HepG2 (cell line): ENCODE data around the gene SLC25A45. TPM values are rescaled to one million over a fixed set of nuclear protein-coding genes. Genes with fewer than 3 reads are reported as not detected.
A peak's percentile ranks its signal among the peaks of the same experiment; 100 is the strongest.

ENCODE experiments used
- ATAC-seq: fragments of 200-7000 bp; cut with Tn5 transposase; 3 replicates; pipeline ENCODE4 v1.9.1; 2020; ENCODE audit warnings: mild to moderate bottlenecking, moderate library complexity
- Bru-seq: library from RNA; stranded (reverse); fragments of 400-500 nt; gene quantifications from one replicate; lab custom pipeline; 2021; lab: Mats Ljungman, UMichigan
- BruChase-seq, 2 experiments: library from RNA; stranded (reverse); fragments of 400-500 nt; gene quantifications; one replicate each; lab custom pipeline; 2021; lab: Mats Ljungman, UMichigan
- BruUV-seq: library from RNA; stranded (reverse); fragments of 400-500 nt; replicated peaks from 2 replicates; lab custom pipeline; 2021; lab: Mats Ljungman, UMichigan
- CTCF ChIA-PET: fragments of 300-600 bp; formaldehyde crosslinking; extraction: SDS; loops from one replicate; lab custom pipeline; 2021; ENCODE audit warnings: low total read pairs, inconsistent platforms, low intra/inter-chr PET ratio; lab: Yijun Ruan, JAX
- POLR2A ChIA-PET: fragments of 350-600 bp; sonication (Branson Sonifier 250); formaldehyde crosslinking; loops from one replicate; lab custom pipeline; 2020; ENCODE audit warnings: antibody characterized with exemption, inconsistent platforms; lab: Yijun Ruan, JAX
- DNase-seq: peaks from one replicate; pipeline ENCODE4 v3.0.0-alpha.2; 2015; ENCODE audit warnings: low spot score
- FAIRE-seq: peaks from 3 replicates; lab custom pipeline; 2011; peaks lifted over from hg19 to GRCh38; lab: Jason Lieb, UNC
- H2AFZ ChIP-seq: one replicate; pipeline ENCODE4 v1.6.1; 2011; ENCODE audit warnings: low read length, inconsistent platforms
- H3K27ac ChIP-seq: fragments of 300-600 bp; 3 replicates; pipeline ENCODE4 v1.8.0; 2011; ENCODE audit warnings: mixed run types, mild to moderate bottlenecking, mixed read lengths, low read length, inconsistent platforms; ENCODE audit not compliant: insufficient read depth; ENCODE audit errors: extremely low read length
- H3K27me3 ChIP-seq, 2 experiments: fragments of 200-600 bp in 1 of 2; 2 replicates in 1 of 2; 3 replicates in 1 of 2; pipeline versions ENCODE4 v1.6.0 to v1.8.0; 2011; ENCODE audit warnings: low read length in 2 of 2, mild to moderate bottlenecking in 2 of 2, moderate library complexity in 2 of 2, inconsistent platforms in 1 of 2; ENCODE audit not compliant: insufficient read depth in 2 of 2, control insufficient read depth in 1 of 2
- H3K36me3 ChIP-seq, 2 experiments: fragments of 200-600 bp in 1 of 2; replicated peaks in 1 of 2; 2 replicates in 1 of 2; 3 replicates in 1 of 2; pipeline versions ENCODE4 v1.5.1 to v1.8.0; 2011; ENCODE audit warnings: low read length in 2 of 2, inconsistent platforms in 1 of 2; ENCODE audit not compliant: insufficient read depth in 2 of 2, control insufficient read depth in 1 of 2
- H3K4me1 ChIP-seq: 2 replicates; pipeline ENCODE4 v1.5.1; 2012; ENCODE audit warnings: low read length, inconsistent platforms; ENCODE audit not compliant: insufficient read depth
- H3K4me2 ChIP-seq: 2 replicates; pipeline ENCODE4 v1.6.0; 2011; ENCODE audit warnings: low read depth, low read length, inconsistent platforms
- H3K4me3 ChIP-seq, 3 experiments: fragments of 200-600 bp in 1 of 3; sonication (generic), shearing (Covaris generic) in 1 of 3; replicated peaks in 1 of 3; 2 replicates each; pipeline ENCODE4 v1.5.1; 2011 to 2016; ENCODE audit warnings: low read length in 3 of 3, inconsistent platforms in 2 of 3, low read depth in 2 of 3, mild to moderate bottlenecking in 2 of 3, control low read depth in 1 of 3, mixed read lengths in 1 of 3; ENCODE audit not compliant: insufficient read depth in 1 of 3
- H3K79me2 ChIP-seq: one replicate; pipeline ENCODE4 v1.6.1; 2011; ENCODE audit warnings: low read length, inconsistent platforms; ENCODE audit not compliant: insufficient read depth
- H3K9ac ChIP-seq: 2 replicates; pipeline ENCODE4 v1.6.0; 2011; ENCODE audit warnings: mild to moderate bottlenecking, low read depth, low read length, inconsistent platforms; ENCODE audit not compliant: insufficient read depth
- H3K9me3 ChIP-seq: 2 replicates; pipeline ENCODE4 v1.5.1; 2012; ENCODE audit warnings: mild to moderate bottlenecking, low read length
- H4K20me1 ChIP-seq: 2 replicates; pipeline ENCODE4 v1.6.0; 2011; ENCODE audit warnings: inconsistent platforms, mild to moderate bottlenecking, low read length, moderate library complexity; ENCODE audit not compliant: insufficient read depth
- AGO2 ChIP-seq: fragments of 200-400 bp; formaldehyde crosslinking; optimal IDR thresholded peaks from 2 replicates; pipeline ENCODE3; 2017; ENCODE audit warnings: mild to moderate bottlenecking, low read depth, low read length, moderate library complexity
- BRCA1 ChIP-seq: sonication (generic); formaldehyde crosslinking; IDR thresholded peaks from 2 replicates; pipeline ENCODE4 v1.4.0; 2020; ENCODE audit warnings: missing genetic modification reagents
- DNMT1 ChIP-seq: sonication (generic); formaldehyde crosslinking; IDR thresholded peaks from 2 replicates; pipeline ENCODE4 v1.5.1; 2020; ENCODE audit warnings: mild to moderate bottlenecking, missing genetic modification reagents
- HCFC1 ChIP-seq: fragments of 150-350 bp; IDR thresholded peaks from 2 replicates; pipeline ENCODE4 v1.6.1; 2014; ENCODE audit warnings: low read depth, low read length
- JARID2 ChIP-seq: sonication (generic); formaldehyde crosslinking; IDR thresholded peaks from 2 replicates; pipeline ENCODE4 v1.8.1; 2023; ENCODE audit warnings: missing genetic modification reagents, inconsistent platforms; ENCODE audit not compliant: insufficient replicate concordance
- NFE2 ChIP-seq: sonication (generic); formaldehyde crosslinking; IDR thresholded peaks from 2 replicates; pipeline ENCODE4 v1.4.0; 2020; ENCODE audit warnings: missing genetic modification reagents
- NKX3-1 ChIP-seq: sonication (generic); formaldehyde crosslinking; IDR thresholded peaks from 2 replicates; pipeline ENCODE4 v1.5.0; 2020; ENCODE audit warnings: missing genetic modification reagents
- NR3C1 ChIP-seq: sonication (generic); formaldehyde crosslinking; IDR thresholded peaks from 2 replicates; pipeline ENCODE4 v1.4.0; 2020; ENCODE audit warnings: missing genetic modification reagents
- PTBP1 ChIP-seq: fragments of 200-400 bp; formaldehyde crosslinking; IDR thresholded peaks from 2 replicates; pipeline ENCODE4 v1.6.1; 2018; ENCODE audit warnings: low read length, low read depth; ENCODE audit not compliant: poor library complexity, severe bottlenecking
- RARG ChIP-seq: sonication (generic); formaldehyde crosslinking; IDR thresholded peaks from 2 replicates; pipeline ENCODE4 v1.4.0; 2020; ENCODE audit warnings: low read depth, mild to moderate bottlenecking, missing genetic modification reagents
- SIX4 ChIP-seq: sonication (generic); formaldehyde crosslinking; IDR thresholded peaks from 2 replicates; pipeline ENCODE4 v1.4.0; 2020; ENCODE audit warnings: missing genetic modification reagents
- XBP1 ChIP-seq: sonication (generic); formaldehyde crosslinking; IDR thresholded peaks from 2 replicates; pipeline ENCODE4 v1.5.0; 2020; ENCODE audit warnings: missing genetic modification reagents
- ZBTB3 ChIP-seq: sonication (generic); formaldehyde crosslinking; IDR thresholded peaks from 2 replicates; pipeline ENCODE4 v1.4.0; 2020; ENCODE audit warnings: low read depth, mild to moderate bottlenecking, moderate library complexity, missing genetic modification reagents, borderline replicate concordance
- ZNF672 ChIP-seq: sonication (generic); formaldehyde crosslinking; IDR thresholded peaks from 2 replicates; pipeline ENCODE4 v1.8.1; 2022; ENCODE audit warnings: missing genetic modification reagents
- WGBS: methylation state at CpG from one replicate; pipeline ENCODE4 v1.1.6; 2017; ENCODE audit warnings: low lambda C conversion rate; 5-methylcytosine and 5-hydroxymethylcytosine counted together
- in situ Hi-C: cut with HindIII; loops from 2 replicates; pipeline ENCODE4 v1.10.0; 2017; ENCODE audit warnings: low pct_unique_long_range_greater_than_20kb; ENCODE audit not compliant: extremely low pct_ligation_motif_present
- intact Hi-C: fragments of 100-400 bp; cut with micrococcal nuclease; formaldehyde crosslinking; loops from one replicate; pipeline ENCODE4 v1.10.0; 2022; ENCODE audit not compliant: unreplicated experiment
- long read RNA-seq, 2 experiments: library from RNA in 1 of 2; library from polyadenylated mRNA in 1 of 2; stranded (forward) in 1 of 2; unstranded in 1 of 2; transcript quantifications; one replicate each; pipeline ENCODE4 v2.0.0, GENCODE V29; 2019 to 2022
- polyA minus RNA-seq, 3 experiments: library from RNA; depleted of rRNA, polyadenylated mRNA; stranded (reverse); fragments of >200 nt; gene quantifications; 2 replicates each; pipeline ENCODE4 v1.2.3, GENCODE V29; 2011; ENCODE audit warnings: low replicate concordance in 1 of 3
- polyA plus RNA-seq, 8 experiments: library from polyadenylated mRNA; depleted of rRNA in 3 of 8; stranded (reverse) in 7 of 8; unstranded in 1 of 8; fragments of >200 nt; fragmentation: Illumina TruSeq in 4 of 8; extraction: Trizol in 4 of 8; gene quantifications; 2 replicates each; pipeline versions ENCODE4 v1.2.1 to v1.2.3, GENCODE V29; 2011 to 2016; ENCODE audit warnings: low read depth in 4 of 8, missing spikeins in 1 of 8, mixed read lengths in 1 of 8; ENCODE audit not compliant: insufficient read depth in 1 of 8
- total RNA-seq, 5 experiments: library from RNA; depleted of rRNA; stranded (reverse); fragments of >200 nt; fragmentation: Illumina TruSeq; extraction: Trizol; gene quantifications; 2 replicates each; pipeline ENCODE4 v1.2.3, GENCODE V29; 2016; ENCODE audit warnings: low read depth in 1 of 5
- TF ChIP-seq, protein P1 (sequence below): IDR thresholded peaks from 2 replicates; pipeline ENCODE4 v1.6.1; 2012; ENCODE audit warnings: inconsistent platforms
- TF ChIP-seq, protein P2 (sequence below): sonication (generic); formaldehyde crosslinking; IDR thresholded peaks from 2 replicates; pipeline ENCODE4 v1.5.0; 2020; ENCODE audit warnings: mild to moderate bottlenecking, low read depth, missing genetic modification reagents, borderline replicate concordance
- TF ChIP-seq, protein P3 (sequence below): sonication (generic); formaldehyde crosslinking; IDR thresholded peaks from 2 replicates; pipeline ENCODE4 v1.4.0; 2020; ENCODE audit warnings: low read depth, mild to moderate bottlenecking, missing genetic modification reagents

Gene SLC25A45, protein sequence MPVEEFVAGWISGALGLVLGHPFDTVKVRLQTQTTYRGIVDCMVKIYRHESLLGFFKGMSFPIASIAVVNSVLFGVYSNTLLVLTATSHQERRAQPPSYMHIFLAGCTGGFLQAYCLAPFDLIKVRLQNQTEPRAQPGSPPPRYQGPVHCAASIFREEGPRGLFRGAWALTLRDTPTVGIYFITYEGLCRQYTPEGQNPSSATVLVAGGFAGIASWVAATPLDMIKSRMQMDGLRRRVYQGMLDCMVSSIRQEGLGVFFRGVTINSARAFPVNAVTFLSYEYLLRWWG
- 2.1 and 3.4 TPM in 2 replicates for total RNA-seq (2016; rRNA removed; fragmentation: Illumina TruSeq; extraction: Trizol)
- 0.79 and 1.0 TPM in 2 replicates for total RNA-seq (2016; cell fraction: cytosol; rRNA removed; fragmentation: Illumina TruSeq; extraction: Trizol; ENCODE audit: low read depth)
- 1.9 TPM in 2 replicates for total RNA-seq (2016; cell fraction: insoluble cytoplasmic fraction; rRNA removed; fragmentation: Illumina TruSeq; extraction: Trizol)
- total RNA-seq (2016; cell fraction: membrane; rRNA removed; fragmentation: Illumina TruSeq; extraction: Trizol), result 1.5 and 2.2 TPM in 2 replicates
- 1.3 and 3.5 TPM in 2 replicates for total RNA-seq (2016; cell fraction: nucleus; rRNA removed; fragmentation: Illumina TruSeq; extraction: Trizol)
- polyA plus RNA-seq (2011; rRNA removed), result 1.2 and 1.9 TPM in 2 replicates
- 0.95 and 0.99 TPM in 2 replicates for polyA plus RNA-seq (2011; cell fraction: cytosol; rRNA removed)
- polyA plus RNA-seq (2011; cell fraction: nucleus; rRNA removed), result 5.9 and 6.0 TPM in 2 replicates
- 2.0 and 4.1 TPM in 2 replicates for polyA plus RNA-seq (2012)
- 0.45 and 0.70 TPM in 2 replicates for polyA plus RNA-seq (2016; cell fraction: cytosol; fragmentation: Illumina TruSeq; extraction: Trizol; ENCODE audit: low read depth)
- 1.3 and 1.6 TPM in 2 replicates for polyA plus RNA-seq (2016; cell fraction: insoluble cytoplasmic fraction; fragmentation: Illumina TruSeq; extraction: Trizol; ENCODE audit: low read depth)
- 1.4 and 1.5 TPM in 2 replicates for polyA plus RNA-seq (2016; cell fraction: membrane; fragmentation: Illumina TruSeq; extraction: Trizol; ENCODE audit: low read depth)
- polyA plus RNA-seq (2016; cell fraction: nucleus; fragmentation: Illumina TruSeq; extraction: Trizol; ENCODE audit: insufficient read depth, low read depth), result 5.6 and 8.8 TPM in 2 replicates
- 1.9 and 7.2 TPM in 2 replicates for polyA minus RNA-seq (2011; rRNA and poly(A)+ RNA removed; ENCODE audit: low replicate concordance)
- polyA minus RNA-seq (2011; cell fraction: cytosol; rRNA and poly(A)+ RNA removed), result 1.4 and 2.5 TPM in 2 replicates
- 1.4 and 2.4 TPM in 2 replicates for polyA minus RNA-seq (2011; cell fraction: nucleus; rRNA and poly(A)+ RNA removed)
- Bru-seq, nascent RNA, result percentile 46 among the genes with signal in this experiment
- BruChase-seq, experiment 1, labeled RNA remaining after a 6-hour chase, result percentile 48 among the genes with signal in this experiment
- percentile 45 among the genes with signal in this experiment for BruChase-seq, experiment 2, labeled RNA remaining after a 2-hour chase
- long read RNA-seq, experiment 1, partial matches to known transcripts, result 0 of 4 reads
- long read RNA-seq, experiment 1, other reads (novel, unspliced or antisense), result 2 of 4 reads
- long read RNA-seq, experiment 2, partial matches to known transcripts, result 4 of 8 reads
- long read RNA-seq, experiment 2, other reads (novel, unspliced or antisense), result 4 of 8 reads

DNA sequence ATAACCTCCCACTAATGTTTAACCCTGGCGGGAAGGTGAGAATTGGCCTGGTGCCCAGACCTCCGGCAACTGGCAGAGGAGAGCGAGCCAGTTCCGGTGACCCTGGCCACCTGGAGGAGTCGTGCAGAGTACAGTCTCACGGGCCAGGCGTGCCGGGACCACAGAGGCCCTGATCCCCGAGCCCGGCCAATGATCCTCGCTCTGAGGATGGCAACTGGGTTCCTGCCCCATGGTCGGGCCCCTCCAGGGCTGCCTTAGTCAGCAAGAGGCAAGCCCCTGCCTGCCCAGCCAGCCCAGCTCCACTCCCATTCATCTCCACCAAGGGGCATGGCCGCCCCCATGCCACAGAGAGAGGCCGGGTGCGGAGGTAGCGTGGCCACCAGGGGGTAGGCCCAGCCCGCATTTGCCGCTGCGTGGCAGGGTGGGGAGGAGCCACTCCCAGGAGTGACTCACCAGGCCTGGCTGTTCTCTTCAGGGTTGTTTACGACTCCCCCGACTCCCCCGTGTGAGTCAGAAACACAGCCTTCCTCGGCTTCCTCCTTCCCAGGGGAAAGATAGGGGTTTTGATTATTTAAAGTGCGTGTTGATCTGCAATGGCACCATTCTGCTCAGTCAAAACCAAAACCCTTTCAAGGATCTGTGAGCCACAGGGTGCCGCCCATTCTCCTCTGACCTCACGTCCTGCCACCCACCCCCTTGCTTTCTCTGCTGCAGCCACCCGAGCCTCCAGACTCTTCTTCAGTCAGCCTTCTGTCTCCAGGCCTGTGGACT is at the start of gene SLC25A45:
TSS of gene SLC25A45 (minus strand) at position 614 of the 771 bp plus-strand sequence. CDS start 695 bp downstream, outside the sequence.
- no peak for FAIRE-seq
- in situ Hi-C loops, result loop anchor here (5.0 kb wide), 1 partner anchor 35 kb away; no protein-coding TSS in a partner anchor
- DNase-seq, result peak; percentile 87
- Histone ChIP-seq H3K4me3 (peak within 1 kb of the TSS; percentile 57 to 82 (median 65)), H3K4me2 (peak within 1 kb of the TSS; percentile 95), H3K4me1 (peaks cover 89% of the 10 kb centered on the region), H2AFZ (no peak within 1 kb of the TSS), H3K9ac (peak within 1 kb of the TSS; percentile 71), H4K20me1 (no peaks in the 10 kb centered on the region), H3K27ac (peak within 1 kb of the TSS; percentile 88), H3K9me3 (no peaks in the 10 kb centered on the region), H3K36me3 (no peaks in the 10 kb centered on the region), H3K79me2 (no peaks in the 10 kb centered on the region), H3K27me3 (no peaks in the 10 kb centered on the region; a peak in 1 of 5 replicates)
- ATAC-seq, result peak; percentile 80
- ChIA-PET POLR2A (interaction anchor here (0.7 to 16.8 kb wide), 11 partner anchors 11 to 128 kb away, joined by 3 to 433 read pairs (median 7); partner anchors contain the start of genes MALAT1 and NEAT1), CTCF (no interaction called here)
- intact Hi-C loops, result loop anchor here (1.0 to 2.0 kb wide), 3 partner anchors 11 to 35 kb away; no protein-coding TSS in a partner anchor
- BruUV-seq, result TSS peak; percentile 60
- 0% methylated on average over 16 of the region's 27 CpGs for WGBS
- TF ChIP-seq PTBP1 (peak; percentile 68), SIX4 (CRISPR knock-in tag) (peak; percentile 23), HCFC1 (no peak), ZNF672 (CRISPR knock-in tag) (no peak), DNMT1 (CRISPR knock-in tag) (0 out of 2 replicates have a peak, but pooled peaks have one; percentile 29), JARID2 (CRISPR knock-in tag) (peak; percentile 55), ZBTB3 (CRISPR knock-in tag) (no peak), NFE2 (no peak), XBP1 (CRISPR knock-in tag) (no peak), NR3C1 (no peak), RARG (CRISPR knock-in tag) (no peak), BRCA1 (no peak), AGO2 (peak; percentile 78), NKX3-1 (CRISPR knock-in tag) (no peak)
- TF ChIP-seq, protein P1, sequence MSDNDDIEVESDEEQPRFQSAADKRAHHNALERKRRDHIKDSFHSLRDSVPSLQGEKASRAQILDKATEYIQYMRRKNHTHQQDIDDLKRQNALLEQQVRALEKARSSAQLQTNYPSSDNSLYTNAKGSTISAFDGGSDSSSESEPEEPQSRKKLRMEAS, result peak; percentile 89
- TF ChIP-seq, protein P2, sequence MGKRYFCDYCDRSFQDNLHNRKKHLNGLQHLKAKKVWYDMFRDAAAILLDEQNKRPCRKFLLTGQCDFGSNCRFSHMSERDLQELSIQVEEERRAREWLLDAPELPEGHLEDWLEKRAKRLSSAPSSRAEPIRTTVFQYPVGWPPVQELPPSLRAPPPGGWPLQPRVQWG, result no peak
- TF ChIP-seq, protein P3, sequence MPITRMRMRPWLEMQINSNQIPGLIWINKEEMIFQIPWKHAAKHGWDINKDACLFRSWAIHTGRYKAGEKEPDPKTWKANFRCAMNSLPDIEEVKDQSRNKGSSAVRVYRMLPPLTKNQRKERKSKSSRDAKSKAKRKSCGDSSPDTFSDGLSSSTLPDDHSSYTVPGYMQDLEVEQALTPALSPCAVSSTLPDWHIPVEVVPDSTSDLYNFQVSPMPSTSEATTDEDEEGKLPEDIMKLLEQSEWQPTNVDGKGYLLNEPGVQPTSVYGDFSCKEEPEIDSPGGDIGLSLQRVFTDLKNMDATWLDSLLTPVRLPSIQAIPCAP (CRISPR knock-in tag), result no peak
